GM23248 (cell line): ENCODE data around the gene VTI1A.

ENCODE experiments used
- EZH2 ChIP-seq: fragments of 200-600 bp; sonication (generic); IDR thresholded peaks from 2 replicates; pipeline ENCODE4 v1.6.1; 2018; ENCODE audit warnings: antibody characterized with exemption, mild to moderate bottlenecking; ENCODE audit not compliant: insufficient read depth, poor library complexity, severe bottlenecking
- EZH2phosphoT487 ChIP-seq: fragments of 200-600 bp; sonication (generic); IDR thresholded peaks from 2 replicates; pipeline ENCODE4 v1.6.1; 2018; ENCODE audit warnings: antibody characterized with exemption, moderate library complexity, mild to moderate bottlenecking, low read depth; ENCODE audit not compliant: insufficient read depth

DNA sequence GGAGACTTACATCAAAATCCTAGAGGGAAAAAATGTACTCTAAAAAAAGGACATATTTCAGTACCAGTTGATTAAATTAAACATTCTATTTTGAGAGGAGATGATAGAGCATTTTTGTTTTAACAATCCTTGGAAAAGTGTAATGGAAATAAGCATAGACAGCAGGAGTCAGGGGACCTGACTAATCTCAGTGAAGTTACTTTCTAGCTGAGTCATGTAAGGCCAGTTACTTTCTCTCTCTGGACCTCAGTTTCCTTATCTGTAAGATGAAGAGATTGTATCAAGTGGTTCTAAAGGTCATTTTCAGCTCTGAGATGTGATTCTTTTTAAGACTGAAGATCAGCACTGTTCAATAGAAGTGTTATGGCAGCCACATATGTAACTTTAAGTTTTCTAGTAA is 44.1 kb downstream of the VTI1A start:
- no peak for TF ChIP-seq EZH2
- no peak for TF ChIP-seq EZH2phosphoT487
